ENCODE data around the gene PEX26.
"Not testable (repeated sequence)": the region's sequence is repeated elsewhere in the genome, so short reads cannot be mapped to it uniquely, and the experiment has no call there.

PEX26 gene

DNA sequence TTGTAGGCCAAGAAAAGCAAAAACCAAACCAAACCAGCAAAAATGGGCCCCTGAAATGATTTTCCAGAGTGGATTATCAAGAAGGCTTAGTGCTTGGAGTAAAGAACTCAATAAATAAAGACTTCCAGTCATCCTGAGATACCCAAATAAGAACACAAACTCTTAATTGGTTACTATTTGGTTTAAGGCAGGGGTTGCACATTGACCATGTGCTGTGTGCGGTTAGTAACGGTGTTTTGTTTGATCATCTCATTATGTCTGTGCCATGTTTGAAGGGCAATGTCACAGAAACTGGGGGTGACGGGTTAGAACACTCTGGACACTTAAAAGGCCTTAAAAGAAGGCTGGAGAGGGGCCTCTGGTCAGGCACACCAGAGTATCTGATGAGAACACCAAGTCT lies 43.7 kb upstream of the PEX26 start:
- TF ChIP-seq, protein P1, sequence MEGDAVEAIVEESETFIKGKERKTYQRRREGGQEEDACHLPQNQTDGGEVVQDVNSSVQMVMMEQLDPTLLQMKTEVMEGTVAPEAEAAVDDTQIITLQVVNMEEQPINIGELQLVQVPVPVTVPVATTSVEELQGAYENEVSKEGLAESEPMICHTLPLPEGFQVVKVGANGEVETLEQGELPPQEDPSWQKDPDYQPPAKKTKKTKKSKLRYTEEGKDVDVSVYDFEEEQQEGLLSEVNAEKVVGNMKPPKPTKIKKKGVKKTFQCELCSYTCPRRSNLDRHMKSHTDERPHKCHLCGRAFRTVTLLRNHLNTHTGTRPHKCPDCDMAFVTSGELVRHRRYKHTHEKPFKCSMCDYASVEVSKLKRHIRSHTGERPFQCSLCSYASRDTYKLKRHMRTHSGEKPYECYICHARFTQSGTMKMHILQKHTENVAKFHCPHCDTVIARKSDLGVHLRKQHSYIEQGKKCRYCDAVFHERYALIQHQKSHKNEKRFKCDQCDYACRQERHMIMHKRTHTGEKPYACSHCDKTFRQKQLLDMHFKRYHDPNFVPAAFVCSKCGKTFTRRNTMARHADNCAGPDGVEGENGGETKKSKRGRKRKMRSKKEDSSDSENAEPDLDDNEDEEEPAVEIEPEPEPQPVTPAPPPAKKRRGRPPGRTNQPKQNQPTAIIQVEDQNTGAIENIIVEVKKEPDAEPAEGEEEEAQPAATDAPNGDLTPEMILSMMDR (conservative IDR thresholded peaks at IDR 0.05; ENCODE audit: low read length): no peak
- no peak for TF ChIP-seq EZH2phosphoT487 (IDR thresholded peaks at IDR 0.05; ENCODE audit: borderline replicate concordance)
- H4K20me1 ChIP-seq (ENCODE audit: insufficient read depth, low read length, poor library complexity, severe bottlenecking): no peaks in the 10 kb centered on the region
- no peaks in the 10 kb centered on the region for H3K27me3 ChIP-seq (ENCODE audit: insufficient read depth, low read length, poor library complexity, severe bottlenecking)
- H3K4me2 ChIP-seq (ENCODE audit: low read depth, low read length, poor library complexity, severe bottlenecking): no peak overlapping the region
- H3K4me1 ChIP-seq (ENCODE audit: insufficient read depth, low read length, poor library complexity, severe bottlenecking): peaks cover 4% of the 10 kb centered on the region
- H2AFZ ChIP-seq (ENCODE audit: low read length): no peak overlapping the region
- no peaks in the 10 kb centered on the region for H3K36me3 ChIP-seq (ENCODE audit: insufficient read depth, low read length)
- H3F3A ChIP-seq (ENCODE audit: low read depth): no peaks in the 10 kb centered on the region
- H3K79me2 ChIP-seq (ENCODE audit: insufficient read depth, low read length): no peaks in the 10 kb centered on the region
- H3K9me3 ChIP-seq (ENCODE audit: insufficient read depth, low read depth, low read length): no peaks in the 10 kb centered on the region
- H3K9me2 ChIP-seq (replicated peaks; ENCODE audit: low read depth, low read length): no peaks in the 10 kb centered on the region
- no peak overlapping the region for H3K9ac ChIP-seq (ENCODE audit: low read depth, low read length, poor library complexity, severe bottlenecking)
- no peak overlapping the region for H3K4me3 ChIP-seq (ENCODE audit: low read length, poor library complexity, severe bottlenecking)

GRCh38 chr22:18035751-18036150 lies 42.0 kb upstream of the PEX26 start:
- Histone ChIP-seq H3K4me1 (ENCODE audit: insufficient read depth, low read length, poor library complexity, severe bottlenecking) (peaks cover 4% of the 10 kb centered on the region), H3K4me2 (ENCODE audit: low read depth, low read length, poor library complexity, severe bottlenecking) (no peak overlapping the region), H3F3A (ENCODE audit: low read depth) (no peaks in the 10 kb centered on the region), H3K9me3 (ENCODE audit: insufficient read depth, low read depth, low read length) (no peaks in the 10 kb centered on the region), H3K9me2 (replicated peaks; ENCODE audit: low read depth, low read length) (no peaks in the 10 kb centered on the region), H3K9ac (ENCODE audit: low read depth, low read length, poor library complexity, severe bottlenecking) (no peak overlapping the region), H3K4me3 (ENCODE audit: low read length, poor library complexity, severe bottlenecking) (no peak overlapping the region), H3K27me3 (ENCODE audit: insufficient read depth, low read length, poor library complexity, severe bottlenecking) (no peaks in the 10 kb centered on the region), H2AFZ (ENCODE audit: low read length) (no peak overlapping the region), H3K36me3 (ENCODE audit: insufficient read depth, low read length) (no peaks in the 10 kb centered on the region), H4K20me1 (ENCODE audit: insufficient read depth, low read length, poor library complexity, severe bottlenecking) (no peaks in the 10 kb centered on the region), H3K79me2 (ENCODE audit: insufficient read depth, low read length) (no peaks in the 10 kb centered on the region)
- TF ChIP-seq EZH2phosphoT487 (IDR thresholded peaks at IDR 0.05; ENCODE audit: borderline replicate concordance): no peak
- TF ChIP-seq, protein P1 (conservative IDR thresholded peaks at IDR 0.05; ENCODE audit: low read length): no peak

DNA sequence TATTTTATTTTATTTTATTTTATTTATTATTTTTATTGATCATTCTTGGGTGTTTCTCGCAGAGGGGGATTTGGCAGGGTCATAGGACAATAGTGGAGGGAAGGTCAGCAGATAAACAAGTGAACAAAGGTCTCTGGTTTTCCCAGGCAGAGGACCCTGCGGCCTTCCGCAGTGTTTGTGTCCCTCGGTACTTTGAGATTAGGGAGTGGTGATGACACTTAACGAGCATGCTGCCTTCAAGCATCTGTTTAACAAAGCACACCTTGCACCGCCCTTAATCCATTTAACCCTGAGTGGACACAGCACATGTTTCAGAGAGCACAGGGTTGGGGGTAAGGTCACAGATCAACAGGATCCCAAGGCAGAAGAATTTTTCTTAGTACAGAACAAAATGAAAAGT lies 36.9 kb upstream of the PEX26 start:
- not testable (repeated sequence) for H3K4me3 ChIP-seq (ENCODE audit: low read length, poor library complexity, severe bottlenecking); H2AFZ ChIP-seq (ENCODE audit: low read length); H4K20me1 ChIP-seq (ENCODE audit: insufficient read depth, low read length, poor library complexity, severe bottlenecking); H3K9me3 ChIP-seq (ENCODE audit: insufficient read depth, low read depth, low read length); H3K4me2 ChIP-seq (ENCODE audit: low read depth, low read length, poor library complexity, severe bottlenecking); H3K79me2 ChIP-seq (ENCODE audit: insufficient read depth, low read length); H3K9me2 ChIP-seq (replicated peaks; ENCODE audit: low read depth, low read length); H3K36me3 ChIP-seq (ENCODE audit: insufficient read depth, low read length); H3K27me3 ChIP-seq (ENCODE audit: insufficient read depth, low read length, poor library complexity, severe bottlenecking); H3K4me1 ChIP-seq (ENCODE audit: insufficient read depth, low read length, poor library complexity, severe bottlenecking); H3K9ac ChIP-seq (ENCODE audit: low read depth, low read length, poor library complexity, severe bottlenecking); H3F3A ChIP-seq (ENCODE audit: low read depth)

DNA sequence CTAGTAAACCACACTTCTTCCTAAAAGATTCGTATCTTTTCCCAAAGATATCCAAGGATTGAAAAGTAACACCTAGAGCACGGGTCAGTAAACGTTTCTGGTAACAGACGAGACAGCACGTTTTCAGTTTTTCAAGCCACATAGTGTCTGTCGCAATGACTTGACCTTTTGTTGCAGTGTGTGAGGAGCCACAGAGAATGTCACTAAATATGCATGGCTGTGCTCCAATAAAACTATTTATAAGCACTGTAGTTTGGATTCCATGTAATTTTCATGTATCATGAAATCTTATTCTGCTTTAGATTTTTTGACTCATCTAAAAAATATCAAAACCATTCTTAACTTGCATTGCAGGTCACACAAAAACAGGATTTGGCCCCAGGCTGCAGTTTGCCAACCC lies 35.1 kb upstream of the PEX26 start:
- Histone ChIP-seq H3K36me3 (ENCODE audit: insufficient read depth, low read length) (no peaks in the 10 kb centered on the region), H3K4me3 (ENCODE audit: low read length, poor library complexity, severe bottlenecking) (no peak overlapping the region), H3K9me2 (replicated peaks; ENCODE audit: low read depth, low read length) (no peaks in the 10 kb centered on the region), H4K20me1 (ENCODE audit: insufficient read depth, low read length, poor library complexity, severe bottlenecking) (no peaks in the 10 kb centered on the region), H3K4me2 (ENCODE audit: low read depth, low read length, poor library complexity, severe bottlenecking) (no peak overlapping the region), H2AFZ (ENCODE audit: low read length) (no peak overlapping the region), H3F3A (ENCODE audit: low read depth) (no peaks in the 10 kb centered on the region), H3K9ac (ENCODE audit: low read depth, low read length, poor library complexity, severe bottlenecking) (no peak overlapping the region), H3K9me3 (ENCODE audit: insufficient read depth, low read depth, low read length) (no peaks in the 10 kb centered on the region), H3K27me3 (ENCODE audit: insufficient read depth, low read length, poor library complexity, severe bottlenecking) (no peaks in the 10 kb centered on the region), H3K79me2 (ENCODE audit: insufficient read depth, low read length) (no peaks in the 10 kb centered on the region), H3K4me1 (ENCODE audit: insufficient read depth, low read length, poor library complexity, severe bottlenecking) (no peaks in the 10 kb centered on the region)
- no peak for TF ChIP-seq EZH2phosphoT487 (IDR thresholded peaks at IDR 0.05; ENCODE audit: borderline replicate concordance)
- TF ChIP-seq, protein P1 (conservative IDR thresholded peaks at IDR 0.05; ENCODE audit: low read length): no peak
